DMS 273 (cell line): Measurements from ENCODE around the gene NEK6.

Experiments used
- DNase-seq: peaks from one replicate; lab custom pipeline; 2025; ENCODE audit not compliant: unreplicated experiment; lab: John Stamatoyannopoulos, UW

The NEK6 gene

GRCh38 chr9:124320062-124320973 lies 62.6 kb downstream of the NEK6 start:
- peak; percentile 81 for DNase-seq

DNA sequence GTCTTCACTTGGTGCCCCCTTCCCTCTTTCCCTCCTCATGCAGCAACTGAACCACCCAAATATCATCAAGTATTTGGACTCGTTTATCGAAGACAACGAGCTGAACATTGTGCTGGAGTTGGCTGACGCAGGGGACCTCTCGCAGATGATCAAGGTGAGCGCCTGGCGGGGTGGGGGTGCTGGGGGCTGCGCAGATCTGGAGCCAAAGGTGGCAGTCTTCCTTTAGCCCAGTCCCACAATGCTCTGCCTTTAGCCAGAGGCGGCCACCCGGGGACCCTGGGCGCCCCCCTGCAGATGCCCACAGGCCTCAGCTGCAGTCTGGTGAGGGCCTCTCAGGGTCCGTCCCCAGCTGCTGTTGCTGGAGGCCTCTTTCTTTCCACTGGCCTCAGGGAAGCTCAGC lies 63.7 kb downstream of the NEK6 start:
- no peak for DNase-seq

DNA sequence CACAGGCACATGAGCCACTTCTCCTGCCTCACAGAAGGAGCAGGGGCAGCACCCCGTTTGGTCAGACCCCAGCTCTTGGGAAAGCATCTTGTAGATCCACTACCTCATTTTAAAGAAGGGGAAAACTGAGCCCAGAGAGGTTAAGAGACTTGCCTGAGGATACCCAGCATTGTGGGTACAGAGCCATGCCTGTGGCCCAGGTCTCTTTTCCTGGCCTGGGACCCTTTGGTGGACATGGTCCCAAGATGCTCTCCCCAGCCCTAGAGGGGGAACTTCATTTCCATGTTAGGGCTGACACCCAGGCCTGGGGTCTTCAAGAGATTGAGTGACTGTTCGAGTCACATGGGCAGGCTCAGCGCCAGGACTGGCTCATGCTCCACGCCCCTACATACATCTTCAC lies 64.2 kb downstream of the NEK6 start:
- DNase-seq = no peak

- DNase-seq = no peak
Measured at GRCh38 chr9:124322618-124323432, 65.1 kb downstream of the NEK6 start.

GRCh38 chr9:124323904-124324303 lies 66.2 kb downstream of the NEK6 start:
- DNase-seq = no peak

DNA sequence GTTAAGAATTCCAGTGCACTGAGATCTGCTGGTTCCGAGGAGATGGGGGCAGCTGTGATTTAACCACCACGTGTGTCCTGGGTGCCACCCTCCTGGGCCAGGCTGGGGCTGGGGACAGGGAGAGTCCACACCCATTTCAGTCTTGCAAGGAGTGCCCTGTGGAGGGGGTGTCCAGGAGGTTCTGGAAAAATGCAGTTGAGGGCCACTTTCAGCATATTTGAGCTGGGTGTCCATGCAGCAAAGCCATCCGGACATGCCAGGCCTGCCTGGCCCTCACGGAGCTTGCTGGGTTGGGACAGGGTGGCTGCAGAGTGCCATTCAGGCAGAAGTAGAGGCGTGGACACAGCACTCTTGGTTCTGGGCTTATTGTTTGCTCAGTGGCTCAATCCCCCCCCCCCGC lies 68.1 kb downstream of the NEK6 start:
- DNase-seq = no peak

DNA sequence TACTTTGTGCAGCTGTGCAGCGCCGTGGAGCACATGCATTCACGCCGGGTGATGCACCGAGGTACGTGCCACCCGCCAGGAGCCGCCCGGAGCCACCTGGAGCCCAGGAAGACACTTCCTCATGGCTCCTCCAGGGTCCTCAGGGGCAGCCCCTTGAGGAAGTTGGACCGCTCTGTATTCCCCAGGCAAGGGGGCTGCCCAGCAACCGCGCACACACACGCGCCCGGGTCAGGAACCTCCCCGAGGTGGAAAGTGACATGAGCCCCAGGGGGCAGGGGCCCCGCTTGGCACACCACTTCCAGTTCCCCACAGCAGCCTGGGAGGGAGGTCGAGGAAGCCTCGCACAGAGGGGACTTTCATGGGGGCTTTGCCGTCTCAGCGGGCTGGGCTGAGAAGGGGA lies 68.6 kb downstream of the NEK6 start:
- no peak for DNase-seq

GRCh38 chr9:124327491-124327890 lies 69.7 kb downstream of the NEK6 start:
- DNase-seq = no peak

- DNase-seq = no peak
Measured at GRCh38 chr9:124328285-124328684, 70.5 kb downstream of the NEK6 start.

DNA sequence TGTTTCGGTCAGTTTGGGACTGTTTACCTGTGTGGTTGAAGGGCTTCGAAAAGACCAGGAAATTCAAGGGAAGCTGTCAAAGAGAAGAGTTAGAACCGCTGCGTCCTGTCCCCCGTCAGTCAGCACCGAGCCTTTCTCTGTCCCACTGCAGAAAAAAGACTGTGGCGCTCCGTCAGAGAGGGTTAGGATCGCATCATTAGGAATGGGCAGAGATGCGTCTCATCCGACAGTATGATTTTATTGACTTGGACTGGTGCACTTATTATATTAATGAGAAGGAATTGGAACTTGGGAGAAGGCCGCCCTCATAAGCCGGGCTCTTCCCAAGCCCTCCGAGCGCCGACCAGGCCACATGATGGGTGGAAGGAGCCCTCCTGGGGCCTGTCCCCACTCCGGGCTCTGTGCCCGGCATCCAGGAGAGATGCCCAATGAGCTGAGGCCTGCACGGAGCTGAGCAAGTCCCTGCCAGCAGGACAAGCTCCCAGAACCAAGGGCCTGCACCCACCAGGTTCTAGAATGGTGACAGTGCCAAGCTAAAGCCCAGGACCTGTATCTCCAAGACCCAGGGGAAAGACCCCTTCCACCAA lies 71.5 kb downstream of the NEK6 start:
- DNase-seq = no peak

- no peak for DNase-seq
Measured at GRCh38 chr9:124330011-124330697, 72.4 kb downstream of the NEK6 start.

DNA sequence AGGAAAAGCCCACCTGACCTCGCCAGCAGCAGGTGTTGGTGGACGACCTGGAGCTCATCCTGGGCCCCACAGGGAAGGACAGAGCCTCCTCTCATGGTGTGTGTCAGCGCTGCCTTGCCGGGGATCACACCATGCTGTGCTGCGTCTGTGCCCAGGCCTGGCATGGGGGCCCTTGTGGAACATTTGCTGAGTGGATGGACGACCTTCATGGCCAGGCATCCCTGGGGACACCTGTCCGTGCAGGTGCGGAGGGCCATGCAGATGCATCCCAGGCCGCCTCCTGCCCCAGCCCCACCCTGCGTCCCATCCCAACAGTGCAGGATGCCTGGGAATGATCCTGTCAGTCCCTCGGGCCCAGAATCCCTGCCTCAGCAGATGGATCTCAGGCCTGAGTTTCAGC lies 73.8 kb downstream of the NEK6 start:
- DNase-seq = no peak

- DNase-seq = no peak
Measured at GRCh38 chr9:124332361-124333202, 74.8 kb downstream of the NEK6 start.

DNA sequence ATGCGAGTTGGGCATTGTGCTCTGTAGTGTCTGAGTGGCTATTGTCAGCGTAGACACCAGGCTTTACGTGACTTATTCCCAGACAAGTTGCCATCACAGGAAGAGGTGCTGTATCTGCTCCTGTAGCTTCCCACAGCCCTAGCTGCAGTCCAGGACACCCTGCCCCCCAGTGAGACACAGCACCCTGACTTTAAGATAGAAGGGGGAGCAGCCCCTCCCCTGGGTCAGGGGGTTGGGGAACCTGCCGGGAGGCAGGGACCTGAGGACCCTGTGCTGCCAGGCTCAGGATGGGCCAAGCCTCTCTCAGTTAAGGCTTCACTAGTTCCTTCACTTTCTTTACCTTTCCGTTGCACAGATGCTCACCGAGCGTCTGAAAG lies 75.4 kb downstream of the NEK6 start:
- no peak for DNase-seq

- no peak for DNase-seq
Measured at GRCh38 chr9:124334568-124335319, 77.0 kb downstream of the NEK6 start.

DNA sequence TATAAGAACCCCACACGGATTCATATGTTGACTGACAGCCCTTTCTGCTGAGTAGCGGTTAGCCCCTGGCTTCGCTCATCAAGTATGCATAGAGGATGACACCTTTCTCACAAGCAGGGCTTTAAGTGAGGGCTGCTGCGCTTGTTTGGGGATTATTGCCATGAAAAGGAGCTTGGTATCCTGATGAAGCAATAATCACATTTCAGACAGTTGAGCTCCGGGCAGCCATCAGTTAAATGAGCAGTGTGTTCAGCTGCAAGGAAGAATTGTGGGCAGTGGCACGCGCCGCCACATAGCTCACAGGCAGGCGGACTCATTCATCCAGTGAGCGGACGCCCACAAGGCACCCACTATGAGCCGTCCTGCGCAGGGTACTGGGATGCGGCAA lies 77.6 kb downstream of the NEK6 start:
- DNase-seq = no peak

- no peak for DNase-seq
Measured at GRCh38 chr9:124337562-124337961, 79.8 kb downstream of the NEK6 start.

GRCh38 chr9:124339603-124340146 lies 81.9 kb downstream of the NEK6 start:
- no peak for DNase-seq
